22Rv1 (cell line): Measurements from ENCODE around the gene WWC2.

Experiments
- CTCF ChIP-seq: fragments of 450-650 bp; IDR thresholded peaks from 2 replicates; pipeline ENCODE4 v1.5.1; 2017; ENCODE audit warnings: mild to moderate bottlenecking
- ZFX ChIP-seq: fragments of 450-650 bp; IDR thresholded peaks from 2 replicates; pipeline ENCODE4 v1.6.1; 2017; ENCODE audit warnings: antibody characterized with exemption, borderline replicate concordance

- TF ChIP-seq CTCF (no peak), ZFX (no peak)
Observed at GRCh38 chr4:183241322-183241640, 142.2 kb downstream of the WWC2 start.
